Renal cortical epithelial cell (primary cell): ENCODE data around the gene LTB4R2. TPM values are rescaled to one million over a fixed set of nuclear protein-coding genes. Genes with fewer than 3 reads are reported as not detected.
A peak's percentile ranks its signal among the peaks of the same experiment; 100 is the strongest.

Experiments used
- DNase-seq: peaks from one replicate; pipeline ENCODE4 v3.0.0-alpha.2; 2011; ENCODE audit warnings: low read depth
- total RNA-seq: library from RNA; depleted of rRNA; stranded (reverse); fragments of >200 nt; gene quantifications from 2 replicates; pipeline ENCODE4 v1.2.3, GENCODE V29; 2014

Gene LTB4R2
- 1.9 and 3.6 TPM in 2 replicates for total RNA-seq

DNA sequence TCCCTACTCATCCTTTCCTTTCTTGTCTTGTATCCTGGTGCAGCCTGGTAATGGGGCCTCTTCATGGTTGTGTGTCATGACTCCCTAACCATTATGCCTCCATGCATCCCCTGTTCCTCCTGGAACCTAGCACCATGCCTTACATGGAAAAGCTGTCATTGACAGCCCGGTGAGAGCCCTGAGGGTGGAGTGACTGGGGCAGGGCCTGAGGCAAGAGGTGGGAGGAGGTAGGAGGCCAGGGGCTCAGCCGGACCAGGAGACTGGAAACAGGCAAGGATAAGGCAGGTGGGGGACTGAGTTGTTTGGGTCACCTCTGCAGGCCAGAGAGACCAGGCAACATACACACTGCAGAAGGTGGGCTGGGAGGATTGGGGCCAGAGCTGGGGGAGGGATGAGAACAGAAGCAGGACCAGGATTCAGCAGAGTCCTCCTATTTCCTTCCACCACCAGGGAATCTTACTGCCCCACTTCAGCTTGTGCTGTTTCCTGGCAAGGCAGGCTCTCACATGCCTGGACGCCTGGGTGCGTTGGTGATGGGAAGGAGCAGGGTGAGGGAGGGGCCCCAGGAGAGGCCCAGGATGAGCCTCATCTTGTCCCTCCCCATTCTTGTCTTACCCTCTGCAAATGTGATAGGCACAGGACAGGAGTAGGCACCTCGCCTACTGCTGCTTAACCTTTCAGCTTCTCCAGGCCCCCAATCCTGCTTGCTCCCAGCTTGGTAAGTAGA, at the start of gene LTB4R2:
TSS of gene LTB4R2 (plus strand) at position 603 of the 727 bp plus-strand sequence. CDS start 525 bp downstream, outside the sequence.
- no peak for DNase-seq

- DNase-seq, result no peak
Observed at GRCh38 chr14:24260780-24261157, 49.2 kb upstream of the LTB4R2 start.

- DNase-seq, result no peak
Observed at GRCh38 chr14:24261256-24261968, 48.5 kb upstream of the LTB4R2 start.

DNA sequence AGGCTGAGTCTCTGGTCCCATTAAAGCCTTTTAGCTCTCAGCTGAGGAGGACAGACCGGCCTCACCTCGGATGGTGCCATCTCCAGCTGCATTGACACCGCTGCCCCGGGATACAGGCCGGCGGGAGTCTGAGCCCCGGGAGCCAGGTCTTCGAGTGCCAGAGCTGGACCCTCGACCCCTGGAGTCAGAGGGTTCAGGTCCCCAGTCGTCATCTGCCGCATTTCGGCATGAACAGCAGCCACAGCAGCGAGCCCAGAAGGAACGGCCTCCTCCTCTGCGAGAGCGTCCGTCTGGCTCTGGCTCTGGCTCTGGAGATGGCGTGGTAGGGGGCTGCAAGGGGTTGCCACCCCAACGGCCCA, 48.0 kb upstream of the LTB4R2 start:
- no peak for DNase-seq

GRCh38 chr14:24262821-24263733, 46.9 kb upstream of the LTB4R2 start, which contains the start of gene TGM1:
Gene TGM1, minus strand, starts transcription at chr14:24263177. Its CDS starts 825 bp downstream, at chr14:24262352.
- DNase-seq, result no peak

GRCh38 chr14:24263848-24264247, 46.1 kb upstream of the LTB4R2 start:
- no peak for DNase-seq

DNA sequence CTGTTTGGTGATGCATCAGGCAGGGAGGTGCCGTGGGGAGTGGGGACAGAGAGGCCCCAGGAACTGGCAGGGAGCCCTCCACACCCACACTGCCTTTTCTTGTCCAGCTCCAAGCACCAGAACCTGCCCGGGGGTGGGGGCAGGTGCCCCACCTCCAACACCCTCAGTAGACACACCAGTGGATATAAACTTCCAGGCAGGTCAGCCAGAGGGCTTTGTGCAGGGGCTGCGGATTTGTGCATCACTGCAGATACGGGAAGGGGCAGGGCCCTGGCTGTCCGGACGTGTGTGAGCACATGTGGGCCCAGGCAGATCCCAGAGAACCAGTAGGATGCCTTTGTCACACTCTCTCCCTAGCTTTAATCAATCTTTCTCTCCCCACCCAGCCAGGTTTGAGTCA, 45.6 kb upstream of the LTB4R2 start:
- no peak for DNase-seq

- DNase-seq, result no peak
Observed at GRCh38 chr14:24266344-24267244, 43.3 kb upstream of the LTB4R2 start.

- DNase-seq, result no peak
Observed at GRCh38 chr14:24267516-24267915, 42.4 kb upstream of the LTB4R2 start.

GRCh38 chr14:24268225-24268624, 41.7 kb upstream of the LTB4R2 start:
- no peak for DNase-seq

DNA sequence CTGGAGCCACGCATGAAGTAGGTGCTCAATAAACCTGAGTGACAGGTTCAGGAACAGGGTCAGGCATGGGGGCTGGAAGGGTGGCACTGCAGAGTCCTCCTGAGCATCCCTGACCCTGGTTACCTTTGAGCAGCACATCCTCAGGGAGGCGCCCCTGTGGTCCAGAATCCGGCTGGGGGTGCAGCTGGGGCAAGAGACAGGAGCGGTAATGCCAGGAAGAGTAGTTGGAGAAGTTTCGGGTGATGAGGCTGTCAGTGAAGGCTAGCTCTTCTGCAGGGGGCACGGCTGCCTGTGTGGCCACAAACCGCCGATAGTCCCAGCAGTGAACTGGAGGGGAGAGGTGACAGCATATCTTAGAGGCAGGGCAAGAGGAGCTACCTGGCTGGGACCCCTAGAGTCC, 40.6 kb upstream of the LTB4R2 start:
- DNase-seq, result no peak

GRCh38 chr14:24269910-24270536, 39.9 kb upstream of the LTB4R2 start:
- DNase-seq, result no peak

DNA sequence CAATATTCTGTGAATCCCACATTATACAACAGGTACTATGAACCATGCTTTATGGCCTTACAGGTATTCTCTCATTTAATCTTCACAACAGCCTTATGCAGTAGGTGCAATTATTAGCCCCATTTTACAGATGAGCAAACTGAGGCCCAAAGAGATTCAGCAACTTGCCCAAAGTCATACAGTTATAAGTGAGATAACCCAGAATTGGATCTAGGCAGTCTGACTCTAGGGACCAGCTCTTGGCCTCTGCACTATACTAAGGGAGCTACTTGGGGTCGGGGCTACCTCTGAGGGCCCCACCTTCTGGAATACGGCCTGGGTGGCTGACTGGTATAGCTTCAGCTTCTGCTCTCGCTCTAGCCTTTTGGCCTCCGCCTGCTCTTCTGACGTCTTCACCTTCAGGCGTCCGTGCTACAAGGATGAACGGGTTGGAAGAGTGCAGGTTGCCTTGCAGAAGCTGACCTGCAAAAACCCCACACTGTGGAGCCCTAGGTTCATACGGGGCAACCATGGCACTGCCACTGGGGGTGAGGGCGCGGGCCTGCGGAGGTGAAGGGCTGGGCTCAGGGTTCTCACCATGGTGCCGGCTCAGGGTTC, 39.3 kb upstream of the LTB4R2 start:
- no peak for DNase-seq

- peak; percentile 58 for DNase-seq
Observed at GRCh38 chr14:24271134-24271833, 38.7 kb upstream of the LTB4R2 start, which contains the start of gene RABGGTA. Gene RABGGTA, minus strand, starts transcription at chr14:24271597. Its CDS starts 482 bp downstream, at chr14:24271115.

DNA sequence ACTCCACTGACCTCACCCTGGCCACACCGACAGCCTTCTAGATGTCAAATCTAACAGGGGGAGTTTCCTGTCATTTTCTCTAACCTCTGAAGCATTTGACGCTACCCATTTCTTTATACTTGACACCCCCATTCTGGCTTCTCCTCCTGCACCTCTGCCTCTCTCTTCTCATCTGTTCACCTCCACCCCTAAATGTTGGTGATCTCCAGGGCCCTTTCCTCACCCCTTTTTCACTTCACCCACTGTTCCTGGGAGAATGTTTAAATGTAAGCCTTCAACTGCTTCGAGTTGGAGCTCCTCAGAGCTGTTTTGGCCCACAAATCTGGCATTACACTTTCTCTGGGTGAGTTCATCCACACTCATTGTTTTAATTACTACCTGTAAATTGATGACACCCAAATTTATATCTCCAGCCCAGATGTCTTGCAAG, 38.1 kb upstream of the LTB4R2 start:
- no peak for DNase-seq

DNA sequence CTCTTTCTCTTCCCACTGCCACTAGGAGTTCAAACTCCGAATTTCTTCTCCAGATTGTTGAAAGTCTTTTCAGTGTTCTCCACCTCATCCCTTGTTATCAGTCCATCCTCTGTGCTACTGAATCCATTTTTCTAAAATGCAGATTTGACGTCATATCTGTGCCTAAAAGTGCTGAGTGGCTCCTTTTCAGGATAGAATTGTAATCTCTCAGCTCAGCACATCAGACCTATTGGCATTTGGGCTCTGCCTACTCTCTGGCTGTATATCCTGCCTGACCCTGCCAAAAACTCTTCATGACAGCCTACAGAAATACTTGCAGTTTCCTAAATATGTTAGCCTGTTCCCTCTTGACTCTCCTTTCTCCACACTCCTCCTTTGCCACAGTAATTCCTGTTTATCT, 37.5 kb upstream of the LTB4R2 start:
- no peak for DNase-seq

DNA sequence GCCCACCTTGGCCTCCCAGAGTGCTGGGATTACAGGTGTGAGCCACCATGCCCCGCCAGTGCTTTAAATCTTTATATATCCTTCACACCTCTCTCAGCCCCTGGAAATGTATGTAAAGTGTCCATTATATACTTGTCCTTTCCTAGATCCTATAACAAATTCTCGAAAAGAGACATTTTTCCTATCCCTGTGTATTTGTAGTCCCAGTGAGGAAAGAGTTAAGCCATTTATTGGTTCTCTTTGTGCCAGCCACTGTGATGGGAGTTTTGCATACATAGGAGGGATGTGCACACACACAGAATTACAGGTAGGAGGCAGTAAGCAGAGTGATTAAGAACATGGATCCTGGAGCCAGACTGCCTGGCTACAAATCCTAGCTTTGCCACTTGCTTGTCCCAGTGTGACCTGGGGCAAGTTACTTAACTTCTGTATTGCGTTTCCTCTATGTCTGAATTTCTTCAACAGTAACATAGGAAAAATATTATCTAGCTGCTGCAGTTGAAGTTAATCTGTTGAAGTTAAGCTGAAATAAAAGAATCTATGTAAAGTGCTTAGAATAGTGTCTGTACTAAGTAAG, 36.4 kb upstream of the LTB4R2 start:
- peak; percentile 25 for DNase-seq

GRCh38 chr14:24274101-24274543, 35.8 kb upstream of the LTB4R2 start:
- peak; percentile 80 for DNase-seq

- no peak for DNase-seq
Observed at GRCh38 chr14:24277071-24277470, 32.9 kb upstream of the LTB4R2 start.
